ACC112 (cell line): ENCODE measurements around the gene CYGB.
"Not testable (repeated sequence)": the region's sequence is repeated elsewhere in the genome, so short reads cannot be mapped to it uniquely, and the experiment has no call there.

ENCODE experiments used
- H2AFZ ChIP-seq: fragments of 200-600 bp; sonication (generic); one replicate; pipeline ENCODE4 v1.6.0; 2017; ENCODE audit warnings: antibody characterized with exemption, low read length; ENCODE audit not compliant: unreplicated experiment
- H3K27ac ChIP-seq: fragments of 200-600 bp; sonication (generic); 2 replicates; pipeline ENCODE4 v1.5.1; 2014; ENCODE audit warnings: low read depth, mild to moderate bottlenecking, antibody characterized with exemption, low read length, moderate library complexity
- H3K27me3 ChIP-seq: fragments of 200-600 bp; sonication (generic); 2 replicates; pipeline ENCODE4 v1.6.1; 2014; ENCODE audit warnings: mild to moderate bottlenecking, antibody characterized with exemption, low read length, moderate library complexity, mixed read lengths; ENCODE audit not compliant: insufficient read depth
- H3K36me3 ChIP-seq: fragments of 200-600 bp; sonication (generic); 2 replicates; pipeline ENCODE4 v1.6.1; 2016; ENCODE audit warnings: mild to moderate bottlenecking, antibody characterized with exemption, low read length, moderate library complexity, mixed read lengths; ENCODE audit not compliant: insufficient read depth
- H3K4me1 ChIP-seq: fragments of 200-600 bp; sonication (generic); one replicate; pipeline ENCODE4 v1.6.1; 2016; ENCODE audit warnings: low read length, mixed read lengths; ENCODE audit not compliant: insufficient read depth, unreplicated experiment, control insufficient read depth
- H3K4me3 ChIP-seq: fragments of 200-600 bp; sonication (generic); 2 replicates; pipeline ENCODE4 v1.5.1; 2014; ENCODE audit warnings: mild to moderate bottlenecking, low read depth, low read length
- H3K79me2 ChIP-seq: fragments of 200-600 bp; sonication (generic); one replicate; pipeline ENCODE4 v1.6.0; 2016; ENCODE audit warnings: low read length; ENCODE audit not compliant: control insufficient read depth, unreplicated experiment, insufficient read depth

Gene CYGB

DNA sequence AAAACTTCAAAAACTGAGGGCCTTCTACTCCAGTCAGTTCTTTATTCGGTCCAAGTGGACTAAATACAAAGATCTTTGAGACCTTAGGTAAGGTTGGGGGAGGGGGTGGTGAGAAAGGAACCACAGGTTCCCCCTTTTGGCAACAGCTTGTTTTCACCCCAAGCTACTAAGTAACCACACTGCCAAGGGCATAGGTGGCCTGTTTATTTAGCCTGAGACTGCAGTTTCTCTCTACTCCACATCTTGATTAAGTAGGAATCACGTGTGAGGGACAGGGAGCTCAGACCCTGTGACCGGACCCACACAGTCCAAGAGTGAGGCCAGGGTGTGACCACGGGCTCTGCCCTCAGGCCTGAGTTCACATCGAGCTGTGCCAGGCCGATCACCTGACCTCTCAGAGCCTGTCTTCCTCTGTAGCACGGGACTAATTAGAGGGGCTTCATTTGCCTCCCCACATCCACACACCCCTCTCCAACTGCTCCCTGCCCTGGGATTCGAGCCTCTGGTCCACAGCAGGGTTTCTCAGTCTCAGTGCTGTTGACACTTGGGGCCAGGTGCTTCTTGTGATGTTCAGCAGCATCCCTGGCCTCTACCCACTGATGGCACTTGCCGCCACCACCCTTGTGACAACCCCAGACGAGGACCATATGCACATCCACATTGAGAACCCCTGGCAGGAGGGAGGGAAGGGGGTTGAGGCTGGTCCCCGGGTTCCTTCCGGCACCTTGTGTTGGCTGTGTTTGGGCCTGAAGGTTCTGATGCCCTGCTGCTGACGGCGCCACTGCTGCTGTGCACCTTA is 30.3 kb upstream of the CYGB start:
- Histone ChIP-seq H2AFZ (no peak overlapping the region), H3K4me3 (no peak overlapping the region), H3K36me3 (peaks cover 10% of the 10 kb centered on the region; the same call in 1 of the 2 replicates), H3K79me2 (peaks cover 5% of the 10 kb centered on the region), H3K27me3 (no peaks in the 10 kb centered on the region), H3K4me1 (peaks cover 14% of the 10 kb centered on the region), H3K27ac (no peak overlapping the region)

- Histone ChIP-seq H2AFZ (no peak overlapping the region), H3K4me1 (peaks cover 21% of the 10 kb centered on the region), H3K4me3 (no peak overlapping the region), H3K27ac (no peak overlapping the region), H3K27me3 (no peaks in the 10 kb centered on the region), H3K79me2 (peaks cover 6% of the 10 kb centered on the region), H3K36me3 (peaks cover 10% of the 10 kb centered on the region; the same call in 1 of the 2 replicates)
These were observed 29.5 kb upstream of the CYGB start for GRCh38 chr17:76566988-76567431.

- H3K4me1 ChIP-seq, result peaks cover 25% of the 10 kb centered on the region
- peaks cover 14% of the 10 kb centered on the region; the same call in 1 of the 2 replicates for H3K36me3 ChIP-seq
- no peak overlapping the region for H2AFZ ChIP-seq
- peaks cover 10% of the 10 kb centered on the region for H3K79me2 ChIP-seq
- no peak overlapping the region for H3K4me3 ChIP-seq
- H3K27ac ChIP-seq, result no peak overlapping the region
- H3K27me3 ChIP-seq, result no peaks in the 10 kb centered on the region
These were observed 29.1 kb upstream of the CYGB start for GRCh38 chr17:76566613-76566943.

DNA sequence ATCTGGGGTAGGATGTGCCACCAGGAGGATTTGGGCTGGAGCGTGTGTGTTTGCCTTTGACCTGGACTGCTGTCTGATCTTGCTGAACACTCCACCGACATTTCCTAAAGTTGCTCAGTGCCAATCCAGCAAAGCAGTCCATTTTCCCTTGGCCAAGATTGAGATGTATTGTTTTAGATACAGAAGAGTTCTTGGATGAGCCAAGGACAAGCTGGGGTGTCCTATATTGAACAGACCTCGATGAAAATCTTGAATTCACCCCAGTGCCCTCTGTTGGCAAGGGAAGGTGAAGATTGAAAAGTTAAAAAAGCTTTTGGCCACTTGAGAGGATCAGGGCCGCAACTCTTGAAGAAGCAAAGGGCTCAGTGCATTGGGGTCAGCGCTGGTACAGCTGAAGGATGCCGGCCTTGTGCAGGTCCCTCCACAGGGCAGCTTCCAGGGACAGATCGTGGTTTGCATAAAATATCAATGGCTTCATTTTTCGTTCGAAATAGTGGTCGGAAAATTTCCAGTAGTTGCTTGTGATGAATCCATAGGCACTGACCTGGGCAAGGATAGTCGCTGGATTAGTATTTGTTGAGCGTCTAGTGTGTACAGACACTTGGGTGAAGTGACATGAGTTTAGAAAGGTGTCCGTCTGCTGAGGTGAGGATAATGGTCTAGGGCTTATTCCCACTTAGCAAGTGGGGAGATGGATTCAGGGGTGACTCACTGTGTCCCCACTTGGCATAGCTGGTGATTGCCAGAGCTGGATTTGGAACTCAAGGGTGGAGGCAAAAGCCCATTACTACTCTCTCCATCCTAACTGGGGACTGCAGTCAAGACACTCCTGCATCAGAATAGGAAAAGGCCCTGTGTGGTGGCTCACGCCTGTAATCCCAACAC is 28.5 kb upstream of the CYGB start:
- H3K79me2 ChIP-seq, result peaks cover 16% of the 10 kb centered on the region
- H3K27ac ChIP-seq, result peak overlapping the region; percentile 10; the same call in 1 of the 2 replicates
- no peaks in the 10 kb centered on the region for H3K27me3 ChIP-seq
- no peak overlapping the region for H2AFZ ChIP-seq
- H3K36me3 ChIP-seq, result peaks cover 17% of the 10 kb centered on the region; the same call in 1 of the 2 replicates
- no peak overlapping the region for H3K4me3 ChIP-seq
- H3K4me1 ChIP-seq, result peaks cover 31% of the 10 kb centered on the region

GRCh38 chr17:76564991-76565727 is 27.6 kb upstream of the CYGB start:
- Histone ChIP-seq H3K27ac (peak overlapping the region; percentile 11; the same call in 1 of the 2 replicates), H3K4me1 (peaks cover 39% of the 10 kb centered on the region), H3K36me3 (peaks cover 17% of the 10 kb centered on the region; the same call in 1 of the 2 replicates)

DNA sequence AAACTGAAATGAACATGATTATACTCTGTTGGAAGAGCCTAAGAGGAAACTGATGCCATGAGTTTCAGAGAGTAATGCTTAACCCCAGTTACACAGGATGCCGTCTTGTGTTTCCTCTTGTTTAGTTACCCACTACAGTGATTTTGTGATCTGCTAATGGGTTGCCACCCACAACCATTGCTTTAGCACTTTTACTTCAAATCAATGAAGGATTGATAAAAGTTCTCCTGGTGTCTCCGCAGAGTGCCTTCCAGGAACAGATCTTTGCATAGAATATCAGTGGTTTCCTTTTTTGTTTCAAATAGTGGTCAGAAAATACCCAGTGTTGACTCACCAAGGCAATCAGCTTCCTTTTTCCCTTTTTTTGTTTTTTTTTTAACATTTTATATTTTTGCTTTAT is 25.9 kb upstream of the CYGB start:
- H3K79me2 ChIP-seq, result peaks cover 42% of the 10 kb centered on the region
- peaks cover 52% of the 10 kb centered on the region for H3K4me1 ChIP-seq

More at GRCh38 chr17:76564991-76565727, 27.6 kb upstream of the CYGB start:
- H3K4me3 ChIP-seq, H2AFZ ChIP-seq, H3K27me3 ChIP-seq: not testable (repeated sequence)
- H3K79me2 ChIP-seq, result peaks cover 24% of the 10 kb centered on the region

DNA sequence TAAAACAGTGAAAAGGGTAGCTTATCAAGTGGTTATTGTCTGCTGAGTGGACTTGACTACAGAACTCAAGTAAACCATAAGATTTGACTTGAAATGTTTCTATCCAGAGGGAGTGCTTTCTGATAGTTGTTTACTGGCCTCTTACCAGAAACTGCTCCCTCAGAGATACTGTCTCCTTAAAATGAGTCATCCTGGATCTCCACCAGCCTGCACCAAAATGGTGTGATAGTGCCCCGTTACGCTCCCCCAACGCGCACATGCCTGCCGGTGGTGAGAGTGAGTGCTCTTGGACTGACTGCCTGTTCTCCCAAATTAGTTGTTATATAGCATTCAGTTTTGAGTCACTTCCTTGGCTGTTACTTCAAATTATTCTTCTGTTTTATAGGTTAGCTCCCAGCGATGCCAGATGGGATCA is 25.2 kb upstream of the CYGB start:
- Histone ChIP-seq H3K27me3 (no peaks in the 10 kb centered on the region), H3K79me2 (peaks cover 49% of the 10 kb centered on the region), H3K27ac (peak overlapping the region; percentile 73), H3K36me3 (peaks cover 24% of the 10 kb centered on the region; the same call in 1 of the 2 replicates), H3K4me1 (peaks cover 52% of the 10 kb centered on the region), H3K4me3 (peak overlapping the region; percentile 8; the same call in 1 of the 2 replicates), H2AFZ (no peak overlapping the region)

More for the DNA sequence above, 25.9 kb upstream of the CYGB start:
- H3K27me3 ChIP-seq, H3K4me3 ChIP-seq, H2AFZ ChIP-seq: not testable (repeated sequence)
- Histone ChIP-seq H3K27ac (peak overlapping the region; percentile 73; the same call in 1 of the 2 replicates), H3K36me3 (peaks cover 24% of the 10 kb centered on the region; the same call in 1 of the 2 replicates)

GRCh38 chr17:76561799-76562268 is 24.3 kb upstream of the CYGB start:
- Histone ChIP-seq H3K36me3 (peaks cover 24% of the 10 kb centered on the region; the same call in 1 of the 2 replicates), H3K4me3 (peak overlapping the region; percentile 99), H2AFZ (no peak overlapping the region), H3K4me1 (peaks cover 52% of the 10 kb centered on the region), H3K27ac (peak overlapping the region; percentile 64), H3K27me3 (no peaks in the 10 kb centered on the region), H3K79me2 (peaks cover 50% of the 10 kb centered on the region)

GRCh38 chr17:76561332-76561731 is 23.8 kb upstream of the CYGB start:
- peak overlapping the region; percentile 99 for H3K4me3 ChIP-seq
- peaks cover 56% of the 10 kb centered on the region for H3K4me1 ChIP-seq
- H3K27ac ChIP-seq, result peak overlapping the region; percentile 64
- H3K27me3 ChIP-seq, result no peaks in the 10 kb centered on the region
- H2AFZ ChIP-seq, result no peak overlapping the region
- peaks cover 24% of the 10 kb centered on the region; the same call in 1 of the 2 replicates for H3K36me3 ChIP-seq
- H3K79me2 ChIP-seq, result peaks cover 55% of the 10 kb centered on the region

- Histone ChIP-seq H3K27me3 (no peaks in the 10 kb centered on the region), H3K79me2 (peaks cover 53% of the 10 kb centered on the region), H3K27ac (peak overlapping the region; percentile 64), H3K36me3 (peaks cover 20% of the 10 kb centered on the region; the same call in 1 of the 2 replicates), H3K4me1 (peaks cover 52% of the 10 kb centered on the region), H3K4me3 (peak overlapping the region; percentile 99), H2AFZ (no peak overlapping the region)
These were observed 23.3 kb upstream of the CYGB start for GRCh38 chr17:76560877-76561221.
